OCI-LY3 (cell line): ENCODE data around the gene MBOAT1.
A peak's percentile ranks its signal among the peaks of the same experiment; 100 is the strongest.

Experiments
- H2AFZ ChIP-seq: fragments of 200-600, 300-600 bp; shearing (Covaris generic); 2 replicates; pipeline ENCODE4 v1.6.0; 2014; ENCODE audit warnings: antibody characterized with exemption, low read depth, low read length
- H3K27ac ChIP-seq: fragments of 200-600, 300-600 bp; sonication (generic); 2 replicates; pipeline ENCODE4 v1.5.1; 2014; ENCODE audit warnings: mild to moderate bottlenecking, low read length, moderate library complexity, mixed read lengths
- H3K27me3 ChIP-seq: fragments of 200-600, 300-600 bp; sonication (generic); 2 replicates; pipeline ENCODE4 v1.6.1; 2014; ENCODE audit warnings: low read depth, low read length, mixed read lengths
- H3K36me3 ChIP-seq: fragments of 200-600, 300-600 bp; sonication (generic); replicated peaks from 2 replicates; pipeline ENCODE3; 2014; ENCODE audit warnings: low read depth, low read length, mixed read lengths
- H3K4me1 ChIP-seq: fragments of 300-600, 200-600 bp; sonication (generic); 2 replicates; pipeline ENCODE4 v1.6.1; 2014; ENCODE audit warnings: low read length, mixed read lengths
- H3K4me2 ChIP-seq: fragments of 200-600, 300-600 bp; sonication (generic); 2 replicates; pipeline ENCODE4 v1.6.1; 2014; ENCODE audit warnings: low read length, mixed read lengths
- H3K4me3 ChIP-seq: fragments of 300-600, 200-600 bp; sonication (generic); 2 replicates; pipeline ENCODE4 v1.5.1; 2014; ENCODE audit warnings: antibody characterized with exemption, mild to moderate bottlenecking, low read length, moderate library complexity
- H3K79me2 ChIP-seq: fragments of 300-600, 200-600 bp; shearing (Covaris generic); 2 replicates; pipeline ENCODE4 v1.6.1; 2014; ENCODE audit warnings: mild to moderate bottlenecking, low read length, mixed read lengths
- H3K9ac ChIP-seq: fragments of 300-600, 200-600 bp; shearing (Covaris generic); 2 replicates; pipeline ENCODE4 v1.6.0; 2014; ENCODE audit warnings: mild to moderate bottlenecking, low read length, moderate library complexity
- H3K9me3 ChIP-seq: fragments of 200-600, 300-600 bp; shearing (Covaris generic); 2 replicates; pipeline ENCODE4 v1.6.1; 2014; ENCODE audit warnings: low read length, mixed read lengths; ENCODE audit not compliant: insufficient read depth
- H4K20me1 ChIP-seq: fragments of 200-600, 300-600 bp; sonication (generic); 2 replicates; pipeline ENCODE4 v1.6.1; 2016; ENCODE audit warnings: low read length, mixed read lengths; ENCODE audit not compliant: insufficient read depth
- CTCF ChIP-seq: fragments of 200-600, 300-600 bp; sonication (generic); IDR thresholded peaks from 2 replicates; pipeline ENCODE4 v1.5.1; 2014; ENCODE audit warnings: antibody characterized with exemption, low read length, low read depth
- EZH2phosphoT487 ChIP-seq: fragments of 200-600 bp; shearing (Covaris generic); IDR thresholded peaks from 2 replicates; pipeline ENCODE4 v1.6.1; 2018; ENCODE audit warnings: antibody characterized with exemption, mixed run types, low read depth

Gene MBOAT1

GRCh38 chr6:20098267-20098876 lies 113.9 kb downstream of the MBOAT1 start:
- no peak overlapping the region for H3K27ac ChIP-seq
- H3K36me3 ChIP-seq, result no peaks in the 10 kb centered on the region
- no peak overlapping the region for H3K4me3 ChIP-seq
- no peak overlapping the region for H3K9ac ChIP-seq
- no peaks in the 10 kb centered on the region for H3K79me2 ChIP-seq
- H2AFZ ChIP-seq, result no peak overlapping the region
- H3K27me3 ChIP-seq, result no peaks in the 10 kb centered on the region
- no peaks in the 10 kb centered on the region for H4K20me1 ChIP-seq
- peaks cover 7% of the 10 kb centered on the region for H3K4me1 ChIP-seq
- no peak overlapping the region for H3K4me2 ChIP-seq
- H3K9me3 ChIP-seq, result no peaks in the 10 kb centered on the region
- TF ChIP-seq CTCF (no peak), EZH2phosphoT487 (no peak)

- Histone ChIP-seq H3K9ac (no peak overlapping the region), H3K4me3 (no peak overlapping the region), H3K27ac (no peak overlapping the region), H3K79me2 (no peaks in the 10 kb centered on the region), H3K4me2 (no peak overlapping the region), H4K20me1 (no peaks in the 10 kb centered on the region), H3K27me3 (no peaks in the 10 kb centered on the region), H2AFZ (no peak overlapping the region), H3K9me3 (no peaks in the 10 kb centered on the region), H3K4me1 (peaks cover 11% of the 10 kb centered on the region), H3K36me3 (no peaks in the 10 kb centered on the region)
- no peak for TF ChIP-seq EZH2phosphoT487
- TF ChIP-seq CTCF, result no peak
Measured at GRCh38 chr6:20096536-20096935, 115.7 kb downstream of the MBOAT1 start.

- Histone ChIP-seq H3K36me3 (no peaks in the 10 kb centered on the region), H4K20me1 (no peaks in the 10 kb centered on the region), H2AFZ (no peak overlapping the region), H3K27me3 (no peaks in the 10 kb centered on the region), H3K9ac (no peak overlapping the region), H3K27ac (no peak overlapping the region), H3K4me2 (no peak overlapping the region), H3K4me1 (peaks cover 11% of the 10 kb centered on the region), H3K9me3 (no peaks in the 10 kb centered on the region), H3K79me2 (no peaks in the 10 kb centered on the region), H3K4me3 (no peak overlapping the region)
- no peak for TF ChIP-seq EZH2phosphoT487
- no peak for TF ChIP-seq CTCF
Measured at GRCh38 chr6:20095436-20095835, 116.8 kb downstream of the MBOAT1 start.

GRCh38 chr6:20092071-20092566 lies 120.2 kb downstream of the MBOAT1 start:
- Histone ChIP-seq H3K4me3 (no peak overlapping the region), H3K79me2 (no peaks in the 10 kb centered on the region), H3K36me3 (no peaks in the 10 kb centered on the region), H3K9me3 (no peaks in the 10 kb centered on the region), H3K27me3 (no peaks in the 10 kb centered on the region), H2AFZ (no peak overlapping the region), H3K4me2 (no peak overlapping the region), H3K9ac (no peak overlapping the region), H4K20me1 (no peaks in the 10 kb centered on the region), H3K27ac (no peak overlapping the region), H3K4me1 (peaks cover 5% of the 10 kb centered on the region)
- peak; percentile 63 for TF ChIP-seq CTCF
- no peak for TF ChIP-seq EZH2phosphoT487
